ENCODE data around the gene CD300H. TPM values are rescaled to one million over a fixed set of nuclear protein-coding genes. Genes with fewer than 3 reads are reported as not detected.

The CD300H gene
- total RNA-seq, 1 donor from 2014 or later: not detected

- no peak overlapping the region for H3K4me3 ChIP-seq (ENCODE audit: insufficient read depth, low read depth, low read length)
- H4K20me1 ChIP-seq (ENCODE audit: insufficient read depth, low read length): no peaks in the 10 kb centered on the region
- H3K9me3 Mint-ChIP-seq (ENCODE audit: unreplicated experiment): no peaks in the 10 kb centered on the region
- H3K27me3 ChIP-seq (ENCODE audit: insufficient read depth, low read length): peaks cover 3% of the 10 kb centered on the region
- H3K9me3 ChIP-seq (ENCODE audit: insufficient read depth, low read depth, low read length): no peaks in the 10 kb centered on the region
- no peak overlapping the region for H3K27ac ChIP-seq (ENCODE audit: low read depth, low read length)
- DNase-seq (ENCODE audit: low read depth): no peak
- no peak overlapping the region for H3K4me2 ChIP-seq (ENCODE audit: low read length)
- H3K4me3 Mint-ChIP-seq (ENCODE audit: unreplicated experiment): no peak overlapping the region
- no peak for FAIRE-seq
- H3K27me3 Mint-ChIP-seq (ENCODE audit: low read depth, unreplicated experiment): peaks cover 45% of the 10 kb centered on the region
- H3K4me1 ChIP-seq (ENCODE audit: insufficient read depth, low read length): no peaks in the 10 kb centered on the region
- no peaks in the 10 kb centered on the region for H3K36me3 ChIP-seq (ENCODE audit: insufficient read depth, low read length)
- H3K36me3 Mint-ChIP-seq (ENCODE audit: low read depth, unreplicated experiment): no peaks in the 10 kb centered on the region
- TF ChIP-seq EZH2 (IDR thresholded peaks at IDR 0.05; ENCODE audit: insufficient read depth, low read length): no peak
- TF ChIP-seq CTCF (IDR thresholded peaks at IDR 0.05; ENCODE audit: insufficient read depth, low read depth, low read length): no peak
- H3K9ac ChIP-seq (ENCODE audit: low read length): no peak overlapping the region
- no peak overlapping the region for H2AFZ ChIP-seq (ENCODE audit: low read depth, low read length)
- no peaks in the 10 kb centered on the region for H3K4me1 Mint-ChIP-seq (ENCODE audit: low read depth, unreplicated experiment)
- H3K27ac Mint-ChIP-seq (ENCODE audit: unreplicated experiment): no peak overlapping the region
- no peaks in the 10 kb centered on the region for H3K79me2 ChIP-seq (ENCODE audit: insufficient read depth, low read length)
Measured at GRCh38 chr17:74541176-74542111, 25.9 kb downstream of the CD300H start.

- no peaks in the 10 kb centered on the region for H3K9me3 ChIP-seq (ENCODE audit: insufficient read depth, low read depth, low read length)
- no peak overlapping the region for H3K9ac ChIP-seq (ENCODE audit: low read length)
- DNase-seq (ENCODE audit: low read depth) (no peak), FAIRE-seq (no peak)
- Mint-ChIP-seq H3K27ac (ENCODE audit: unreplicated experiment) (no peak overlapping the region), H3K4me1 (ENCODE audit: low read depth, unreplicated experiment) (no peaks in the 10 kb centered on the region), H3K27me3 (ENCODE audit: low read depth, unreplicated experiment) (peaks cover 46% of the 10 kb centered on the region), H3K9me3 (ENCODE audit: unreplicated experiment) (no peaks in the 10 kb centered on the region), H3K36me3 (ENCODE audit: low read depth, unreplicated experiment) (no peaks in the 10 kb centered on the region), H3K4me3 (ENCODE audit: unreplicated experiment) (no peak overlapping the region)
- H3K4me2 ChIP-seq (ENCODE audit: low read length): no peak overlapping the region
- no peak for TF ChIP-seq EZH2 (IDR thresholded peaks at IDR 0.05; ENCODE audit: insufficient read depth, low read length)
- H3K27me3 ChIP-seq (ENCODE audit: insufficient read depth, low read length): peaks cover 3% of the 10 kb centered on the region
- H2AFZ ChIP-seq (ENCODE audit: low read depth, low read length): no peak overlapping the region
- no peaks in the 10 kb centered on the region for H3K4me1 ChIP-seq (ENCODE audit: insufficient read depth, low read length)
- H3K79me2 ChIP-seq (ENCODE audit: insufficient read depth, low read length): no peaks in the 10 kb centered on the region
- no peaks in the 10 kb centered on the region for H4K20me1 ChIP-seq (ENCODE audit: insufficient read depth, low read length)
- H3K27ac ChIP-seq (ENCODE audit: low read depth, low read length): no peak overlapping the region
- H3K4me3 ChIP-seq (ENCODE audit: insufficient read depth, low read depth, low read length): no peak overlapping the region
- H3K36me3 ChIP-seq (ENCODE audit: insufficient read depth, low read length): no peaks in the 10 kb centered on the region
Measured at GRCh38 chr17:74539281-74539820, 28.0 kb downstream of the CD300H start.

- H3K27ac Mint-ChIP-seq (ENCODE audit: unreplicated experiment): no peak overlapping the region
- Histone ChIP-seq H3K36me3 (ENCODE audit: insufficient read depth, low read length) (no peaks in the 10 kb centered on the region), H3K27ac (ENCODE audit: low read depth, low read length) (no peak overlapping the region), H2AFZ (ENCODE audit: low read depth, low read length) (no peak overlapping the region), H3K4me1 (ENCODE audit: insufficient read depth, low read length) (no peaks in the 10 kb centered on the region), H3K9me3 (ENCODE audit: insufficient read depth, low read depth, low read length) (no peaks in the 10 kb centered on the region), H3K79me2 (ENCODE audit: insufficient read depth, low read length) (no peaks in the 10 kb centered on the region), H3K4me3 (ENCODE audit: insufficient read depth, low read depth, low read length) (no peak overlapping the region), H3K27me3 (ENCODE audit: insufficient read depth, low read length) (peaks cover 3% of the 10 kb centered on the region), H3K9ac (ENCODE audit: low read length) (no peak overlapping the region), H3K4me2 (ENCODE audit: low read length) (no peak overlapping the region), H4K20me1 (ENCODE audit: insufficient read depth, low read length) (no peaks in the 10 kb centered on the region)
- H3K36me3 Mint-ChIP-seq (ENCODE audit: low read depth, unreplicated experiment): no peaks in the 10 kb centered on the region
- H3K27me3 Mint-ChIP-seq (ENCODE audit: low read depth, unreplicated experiment): peaks cover 44% of the 10 kb centered on the region
- no peaks in the 10 kb centered on the region for H3K4me1 Mint-ChIP-seq (ENCODE audit: low read depth, unreplicated experiment)
- FAIRE-seq (no peak), DNase-seq (ENCODE audit: low read depth) (no peak)
- TF ChIP-seq EZH2 (IDR thresholded peaks at IDR 0.05; ENCODE audit: insufficient read depth, low read length): no peak
- TF ChIP-seq CTCF (IDR thresholded peaks at IDR 0.05; ENCODE audit: insufficient read depth, low read depth, low read length): no peak
- no peaks in the 10 kb centered on the region for H3K9me3 Mint-ChIP-seq (ENCODE audit: unreplicated experiment)
- no peak overlapping the region for H3K4me3 Mint-ChIP-seq (ENCODE audit: unreplicated experiment)
Measured at GRCh38 chr17:74536890-74537289, 30.4 kb downstream of the CD300H start.
